SK-N-MC (cell line): ENCODE data around the gene HACD4.

ENCODE experiments used
- DNase-seq: peaks from one replicate; pipeline ENCODE4 v3.0.0-alpha.2; 2011; ENCODE audit warnings: low read depth, low spot score
- H3K27ac ChIP-seq: fragments of 200-600 bp; sonication (generic); 2 replicates; pipeline ENCODE4 v1.5.1; 2016; ENCODE audit warnings: mixed run types
- H3K36me3 ChIP-seq: fragments of 200-600 bp; sonication (generic); 2 replicates; pipeline ENCODE4 v1.6.1; 2017; ENCODE audit warnings: antibody characterized with exemption, low read length, mixed read lengths; ENCODE audit not compliant: insufficient read depth
- H3K4me3 ChIP-seq: fragments of 200-600 bp; sonication (generic); 2 replicates; pipeline ENCODE4 v1.5.1; 2016
- H3K9ac ChIP-seq: fragments of 200-600 bp; sonication (generic); 2 replicates; pipeline ENCODE4 v1.8.0; 2017; ENCODE audit warnings: mixed run types, mixed read lengths; ENCODE audit not compliant: insufficient read length
- H3K9me3 ChIP-seq: fragments of 200-600 bp; sonication (generic); 2 replicates; pipeline ENCODE4 v1.6.1; 2017; ENCODE audit warnings: low read depth, mild to moderate bottlenecking, antibody characterized with exemption, low read length, moderate library complexity, mixed read lengths
- EZH2 ChIP-seq: fragments of 200-600 bp; sonication (generic); IDR thresholded peaks from one replicate; pipeline ENCODE4 v1.6.1; 2017; ENCODE audit warnings: antibody characterized with exemption
- FOXP2 ChIP-seq: optimal IDR thresholded peaks from 2 replicates; pipeline ENCODE3; 2011; ENCODE audit warnings: mild to moderate bottlenecking, moderate library complexity; ENCODE audit not compliant: insufficient read depth; ENCODE audit errors: extremely low read length, control extremely low read depth
- POLR2AphosphoS5 ChIP-seq: IDR thresholded peaks from 2 replicates; pipeline ENCODE4 v1.6.1; 2012; ENCODE audit warnings: mild to moderate bottlenecking, low read depth, low read length, borderline replicate concordance

Gene HACD4

DNA sequence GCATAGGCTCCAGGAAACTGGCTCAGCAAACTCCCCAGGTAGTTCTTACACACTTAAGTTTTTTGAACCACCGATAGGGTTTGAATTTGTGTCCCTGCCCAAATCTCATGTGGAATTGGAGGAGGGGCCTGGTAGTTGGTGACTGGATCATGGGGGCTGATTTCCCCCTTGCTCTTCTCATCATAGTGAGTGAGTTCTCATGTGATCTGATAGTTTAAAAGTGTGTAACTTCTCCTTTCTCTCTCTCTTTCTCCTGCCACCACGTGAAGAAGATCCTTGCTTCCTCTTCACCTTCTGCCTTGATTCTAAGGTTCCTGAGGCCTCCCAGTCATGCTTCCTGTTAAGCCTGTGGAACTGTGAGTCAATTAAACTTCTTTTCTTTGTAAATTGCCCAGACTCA lies 22.4 kb upstream of the HACD4 start:
- Histone ChIP-seq H3K36me3 (no peaks in the 10 kb centered on the region), H3K9ac (no peak overlapping the region), H3K27ac (no peak overlapping the region), H3K4me3 (no peak overlapping the region), H3K9me3 (no peaks in the 10 kb centered on the region)
- TF ChIP-seq POLR2AphosphoS5 (no peak), EZH2 (no peak), FOXP2 (no peak)
- DNase-seq = no peak

DNA sequence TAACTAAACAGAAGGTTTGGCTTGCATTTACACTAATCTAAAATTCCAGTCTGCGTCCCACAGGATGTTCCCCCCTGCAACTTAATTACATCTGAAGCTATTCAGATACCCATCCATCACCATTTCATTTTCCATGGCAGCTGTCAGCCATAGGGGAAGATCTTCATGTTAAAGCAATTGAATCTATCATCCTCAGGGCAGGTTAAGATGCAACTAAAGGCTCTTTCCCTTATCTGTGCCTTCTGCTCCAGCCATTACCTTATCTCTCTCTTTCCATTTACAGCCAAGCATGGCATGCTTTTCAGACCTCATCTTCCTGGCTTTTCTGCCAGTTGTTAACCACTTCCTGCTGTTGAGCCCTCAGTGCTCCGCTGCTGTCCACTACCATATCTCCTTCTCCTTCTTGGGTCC lies 15.8 kb upstream of the HACD4 start:
- H3K36me3 ChIP-seq = no peaks in the 10 kb centered on the region
- no peak overlapping the region for H3K9ac ChIP-seq
- no peak for DNase-seq
- no peaks in the 10 kb centered on the region for H3K9me3 ChIP-seq
- no peak for TF ChIP-seq FOXP2
- no peak for TF ChIP-seq POLR2AphosphoS5
- TF ChIP-seq EZH2 = no peak
- no peak overlapping the region for H3K27ac ChIP-seq
- H3K4me3 ChIP-seq = no peak overlapping the region

DNA sequence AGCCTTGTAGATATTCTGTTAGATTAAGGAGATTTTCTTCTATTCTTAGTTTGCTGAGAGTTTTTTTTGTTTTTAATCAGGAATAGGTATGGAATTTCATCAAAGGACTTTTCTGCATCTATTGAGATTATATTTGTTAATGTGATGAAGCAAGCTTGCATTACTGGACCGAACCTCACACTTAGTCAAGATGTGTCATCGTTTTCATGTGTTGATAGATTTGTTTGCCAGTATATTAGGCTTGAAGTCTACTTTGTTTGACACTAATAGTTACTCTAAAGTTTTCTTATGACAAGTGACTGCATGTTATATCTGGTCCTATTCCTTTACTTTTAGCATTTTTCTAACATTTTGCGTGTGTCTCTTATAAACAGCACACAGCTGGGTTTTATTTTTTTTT lies 12.4 kb upstream of the HACD4 start:
- H3K4me3 ChIP-seq = no peak overlapping the region
- no peak for DNase-seq
- no peak overlapping the region for H3K27ac ChIP-seq
- no peaks in the 10 kb centered on the region for H3K9me3 ChIP-seq
- H3K9ac ChIP-seq = no peak overlapping the region
- H3K36me3 ChIP-seq = no peaks in the 10 kb centered on the region
- no peak for TF ChIP-seq EZH2
- TF ChIP-seq FOXP2 = no peak

DNA sequence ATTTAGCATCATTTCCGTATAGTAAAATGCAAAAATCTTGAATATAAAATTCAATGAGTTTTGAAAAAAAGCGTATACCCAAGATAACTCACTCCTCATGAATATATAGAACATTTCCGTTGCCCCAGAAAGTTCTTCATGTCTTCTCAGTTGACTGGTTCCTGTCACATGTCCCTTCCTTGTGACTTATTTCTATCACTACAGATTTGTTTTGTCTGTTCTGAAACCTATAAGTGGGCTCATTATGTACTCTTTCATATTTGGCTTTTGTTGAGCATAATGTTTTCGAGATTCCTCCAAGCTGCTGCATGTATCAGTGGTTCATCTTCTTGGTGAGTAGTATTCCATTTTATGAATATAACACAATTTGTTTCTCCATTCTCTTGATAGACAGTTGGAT lies 11.0 kb upstream of the HACD4 start:
- TF ChIP-seq POLR2AphosphoS5 = no peak
- no peak for TF ChIP-seq EZH2
- no peak for TF ChIP-seq FOXP2
- no peak overlapping the region for H3K27ac ChIP-seq

DNA sequence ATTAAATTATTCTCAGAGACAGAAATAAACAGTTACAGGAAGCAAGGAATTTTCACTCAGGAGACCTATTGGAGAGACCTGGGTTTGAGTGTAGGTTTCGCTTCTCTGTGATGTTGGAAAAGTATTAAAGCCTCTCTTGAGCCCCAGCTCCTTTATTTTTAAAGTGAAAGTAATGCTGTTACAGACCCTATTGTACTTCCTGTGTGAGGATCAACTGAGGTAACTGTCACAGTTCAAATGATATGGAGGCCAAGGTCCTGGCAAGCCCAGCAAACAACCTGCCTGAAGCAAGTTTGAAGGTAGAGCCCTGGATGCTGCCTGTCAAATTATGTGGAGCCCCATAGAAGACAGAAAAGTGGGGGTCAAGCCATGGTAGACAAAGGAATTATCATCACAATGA lies 7.9 kb upstream of the HACD4 start:
- H3K27ac ChIP-seq = no peak overlapping the region
- no peak overlapping the region for H3K9ac ChIP-seq
- no peak for DNase-seq
- no peaks in the 10 kb centered on the region for H3K36me3 ChIP-seq
- TF ChIP-seq EZH2 = no peak
- TF ChIP-seq FOXP2 = no peak
- no peak for TF ChIP-seq POLR2AphosphoS5
- no peak overlapping the region for H3K4me3 ChIP-seq
- no peaks in the 10 kb centered on the region for H3K9me3 ChIP-seq

More for the DNA sequence above, 11.0 kb upstream of the HACD4 start:
- no peak for DNase-seq
- no peak overlapping the region for H3K9ac ChIP-seq
- no peaks in the 10 kb centered on the region for H3K36me3 ChIP-seq
- H3K9me3 ChIP-seq = no peaks in the 10 kb centered on the region
- no peak overlapping the region for H3K4me3 ChIP-seq

DNA sequence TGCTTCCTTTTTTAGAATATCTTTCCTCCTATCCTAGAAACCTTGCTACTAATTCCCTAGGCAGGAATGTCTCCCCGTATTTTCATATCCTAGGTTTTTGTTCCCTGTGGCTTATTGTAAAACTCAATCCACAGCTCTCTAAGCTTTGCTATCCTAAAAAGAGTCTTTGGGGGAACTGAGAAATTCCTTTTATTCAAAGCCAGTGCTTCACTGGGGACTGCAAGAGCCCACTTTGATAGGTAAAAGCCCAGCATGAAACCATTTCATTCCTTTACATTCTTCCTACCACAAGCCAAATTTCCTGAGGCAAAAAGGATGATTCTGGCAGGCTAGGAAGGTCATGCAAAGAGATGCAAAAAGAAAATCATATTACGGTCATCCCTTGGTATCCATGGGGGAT lies 5.8 kb upstream of the HACD4 start:
- H3K4me3 ChIP-seq = no peak overlapping the region
- DNase-seq = no peak
- no peak for TF ChIP-seq FOXP2
- TF ChIP-seq EZH2 = no peak
- no peak for TF ChIP-seq POLR2AphosphoS5
- H3K36me3 ChIP-seq = no peaks in the 10 kb centered on the region
- H3K9ac ChIP-seq = no peak overlapping the region
- H3K27ac ChIP-seq = no peak overlapping the region
- no peaks in the 10 kb centered on the region for H3K9me3 ChIP-seq

DNA sequence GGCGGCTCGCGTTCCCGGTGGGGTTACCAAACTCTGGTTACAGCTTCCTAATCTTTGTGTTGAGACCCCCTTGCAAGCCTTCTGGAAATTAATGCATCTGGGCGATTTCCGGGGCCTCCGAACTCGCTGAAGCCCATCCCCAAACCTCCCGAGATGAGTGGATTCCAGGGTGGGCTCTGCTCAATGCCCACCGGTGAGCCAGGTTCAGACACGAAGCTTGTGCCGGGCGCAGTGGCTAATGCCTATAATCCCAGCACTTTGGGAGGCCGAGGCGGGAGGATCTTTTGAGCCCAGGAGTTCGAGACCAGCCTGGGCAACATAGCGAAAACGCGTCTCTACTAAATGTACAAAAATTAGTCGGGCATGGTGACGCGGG lies 356 bp upstream of the HACD4 start:
- TF ChIP-seq POLR2AphosphoS5 (no peak), FOXP2 (no peak), EZH2 (no peak)
- Histone ChIP-seq H3K9ac (no peak overlapping the region), H3K4me3 (no peak overlapping the region), H3K9me3 (no peaks in the 10 kb centered on the region), H3K27ac (no peak overlapping the region), H3K36me3 (no peaks in the 10 kb centered on the region)
- no peak for DNase-seq

DNA sequence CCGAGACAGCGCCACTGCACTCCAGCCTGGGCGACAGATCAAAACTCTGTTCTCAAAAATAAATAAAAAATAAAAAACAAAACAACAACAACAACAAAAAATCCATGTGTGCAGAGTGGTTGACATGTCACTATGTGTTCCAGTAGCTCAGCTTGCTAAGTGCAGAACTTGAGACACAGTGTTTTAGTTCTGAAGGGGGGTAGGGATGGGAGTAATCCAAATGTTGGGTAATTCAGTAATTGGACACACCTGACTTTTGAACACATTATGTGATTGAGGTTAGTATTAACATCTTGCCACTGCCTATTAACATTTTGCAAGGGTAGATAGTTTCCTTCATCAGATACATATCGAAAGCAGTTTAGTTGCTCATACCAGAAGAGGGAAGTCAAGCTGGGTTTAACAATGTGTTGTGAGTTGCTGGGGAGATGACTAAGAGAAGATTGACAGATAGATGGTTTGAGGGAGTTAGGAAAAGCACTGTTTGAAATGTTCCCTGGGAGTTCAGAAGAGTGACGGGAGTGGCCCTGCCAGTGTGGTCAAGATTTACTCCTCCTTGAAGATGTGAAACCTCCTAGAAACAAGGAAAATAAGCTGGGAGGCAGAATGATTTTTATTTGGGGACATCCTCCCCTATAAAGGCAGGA lies 928 bp downstream of the HACD4 start:
- no peak for DNase-seq
- no peak overlapping the region for H3K4me3 ChIP-seq
- H3K9me3 ChIP-seq = no peaks in the 10 kb centered on the region
- TF ChIP-seq EZH2 (no peak), FOXP2 (no peak), POLR2AphosphoS5 (no peak)
- no peak overlapping the region for H3K9ac ChIP-seq
- no peaks in the 10 kb centered on the region for H3K36me3 ChIP-seq
- no peak overlapping the region for H3K27ac ChIP-seq

DNA sequence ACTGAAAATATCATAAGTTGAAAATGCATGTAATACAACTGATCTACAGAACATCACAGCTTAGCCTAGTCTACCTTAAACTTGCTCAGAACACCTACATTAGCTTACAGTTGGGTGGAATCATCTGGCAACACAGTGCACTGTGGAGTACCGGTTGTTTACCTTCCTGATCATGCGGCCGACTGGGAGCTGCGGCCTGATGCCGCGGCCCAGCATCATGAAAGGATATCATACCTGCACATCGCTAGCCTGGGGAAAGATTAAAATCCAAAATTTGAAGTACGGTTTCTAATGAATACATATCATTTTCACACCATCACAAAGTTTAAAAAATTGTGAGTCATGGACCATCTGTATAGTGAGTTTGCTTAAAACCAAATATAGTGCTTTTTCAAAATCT lies 1.8 kb downstream of the HACD4 start:
- Histone ChIP-seq H3K9me3 (no peaks in the 10 kb centered on the region), H3K4me3 (no peak overlapping the region), H3K9ac (no peak overlapping the region), H3K27ac (no peak overlapping the region), H3K36me3 (no peaks in the 10 kb centered on the region)
- no peak for DNase-seq
- TF ChIP-seq POLR2AphosphoS5 = no peak
- TF ChIP-seq FOXP2 = no peak
- TF ChIP-seq EZH2 = no peak

DNA sequence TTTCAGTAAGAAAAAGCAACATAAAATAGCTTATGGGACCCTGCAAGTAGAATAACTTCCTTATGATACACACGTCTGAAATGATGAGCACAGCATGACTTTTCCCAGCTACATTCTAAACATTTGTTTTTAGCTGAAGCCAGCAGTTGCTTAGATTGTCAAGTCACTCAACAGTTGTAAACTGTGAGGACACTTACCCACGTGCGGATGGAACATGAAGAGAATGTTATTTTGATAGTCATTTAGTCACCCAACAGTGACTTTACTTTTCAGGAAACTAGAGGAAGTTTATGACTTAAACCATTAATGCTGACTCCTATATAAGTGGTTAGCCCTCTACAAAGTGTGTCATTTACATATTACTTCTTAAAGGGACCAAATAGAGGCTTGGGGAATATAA lies 3.0 kb downstream of the HACD4 start:
- no peaks in the 10 kb centered on the region for H3K36me3 ChIP-seq
- no peak for TF ChIP-seq FOXP2
- TF ChIP-seq EZH2 = no peak
- TF ChIP-seq POLR2AphosphoS5 = no peak
- no peaks in the 10 kb centered on the region for H3K9me3 ChIP-seq
- no peak overlapping the region for H3K27ac ChIP-seq
- H3K9ac ChIP-seq = no peak overlapping the region
- DNase-seq = no peak
- H3K4me3 ChIP-seq = no peak overlapping the region
